ENCODE measurements around the gene TPCN1.

GRCh38 chr12:113278141-113278540 is 56.9 kb downstream of the TPCN1 start:
- TF ChIP-seq, protein P1, sequence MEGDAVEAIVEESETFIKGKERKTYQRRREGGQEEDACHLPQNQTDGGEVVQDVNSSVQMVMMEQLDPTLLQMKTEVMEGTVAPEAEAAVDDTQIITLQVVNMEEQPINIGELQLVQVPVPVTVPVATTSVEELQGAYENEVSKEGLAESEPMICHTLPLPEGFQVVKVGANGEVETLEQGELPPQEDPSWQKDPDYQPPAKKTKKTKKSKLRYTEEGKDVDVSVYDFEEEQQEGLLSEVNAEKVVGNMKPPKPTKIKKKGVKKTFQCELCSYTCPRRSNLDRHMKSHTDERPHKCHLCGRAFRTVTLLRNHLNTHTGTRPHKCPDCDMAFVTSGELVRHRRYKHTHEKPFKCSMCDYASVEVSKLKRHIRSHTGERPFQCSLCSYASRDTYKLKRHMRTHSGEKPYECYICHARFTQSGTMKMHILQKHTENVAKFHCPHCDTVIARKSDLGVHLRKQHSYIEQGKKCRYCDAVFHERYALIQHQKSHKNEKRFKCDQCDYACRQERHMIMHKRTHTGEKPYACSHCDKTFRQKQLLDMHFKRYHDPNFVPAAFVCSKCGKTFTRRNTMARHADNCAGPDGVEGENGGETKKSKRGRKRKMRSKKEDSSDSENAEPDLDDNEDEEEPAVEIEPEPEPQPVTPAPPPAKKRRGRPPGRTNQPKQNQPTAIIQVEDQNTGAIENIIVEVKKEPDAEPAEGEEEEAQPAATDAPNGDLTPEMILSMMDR (IDR thresholded peaks at IDR 0.05): no peak
- TF ChIP-seq ZFX (IDR thresholded peaks at IDR 0.05; ENCODE audit: borderline replicate concordance): no peak

Measured in 22Rv1 (cell line).